22Rv1 (cell line): ENCODE data around the gene SLC26A9.

Experiments
- CTCF ChIP-seq: fragments of 450-650 bp; IDR thresholded peaks from 2 replicates; pipeline ENCODE4 v1.5.1; 2017; ENCODE audit warnings: mild to moderate bottlenecking
- ZFX ChIP-seq: fragments of 450-650 bp; IDR thresholded peaks from 2 replicates; pipeline ENCODE4 v1.6.1; 2017; ENCODE audit warnings: antibody characterized with exemption, borderline replicate concordance

DNA sequence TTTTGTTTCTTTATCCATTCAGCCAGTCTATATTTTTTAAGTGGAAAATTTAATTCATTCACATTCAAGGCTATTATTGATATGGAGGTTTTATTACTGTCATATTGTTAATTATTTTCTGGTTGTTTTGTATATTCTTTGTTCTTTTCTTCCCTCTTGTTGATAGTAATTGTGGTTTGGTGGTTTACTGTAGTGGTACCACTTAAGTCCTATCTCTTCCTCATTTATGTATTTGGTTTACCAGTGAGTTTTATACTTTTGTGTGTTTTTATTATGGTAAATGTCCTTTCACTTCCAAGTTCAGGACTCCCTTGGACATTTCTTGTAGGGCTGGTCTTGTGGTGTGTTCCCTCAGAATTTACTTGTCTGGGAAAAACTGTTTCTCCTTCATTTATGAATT lies 65.2 kb downstream of the SLC26A9 start:
- TF ChIP-seq CTCF: no peak
- TF ChIP-seq ZFX: no peak
